Cardiac fibroblast (primary cell): ENCODE data around the gene MAP1LC3A.

Experiments
- DNase-seq, 2 donors: peaks; one replicate each; pipeline versions ENCODE4 v3.0.0 to v3.0.0-alpha.2; 2010; ENCODE audit warnings: low read depth in 2 of 2
- H3K4me3 ChIP-seq, 2 donors: replicated peaks in 1 of 2; 1 replicate in 1 of 2; 2 replicates in 1 of 2; pipeline ENCODE4 v1.5.1; 2011; ENCODE audit warnings: low read depth in 2 of 2, low read length in 2 of 2, mild to moderate bottlenecking in 2 of 2, moderate library complexity in 1 of 2
- TF ChIP-seq, protein P1 (sequence below): IDR thresholded peaks from one replicate; pipeline ENCODE4 v1.5.1; 2011; ENCODE audit warnings: low read depth, mild to moderate bottlenecking, low read length, inconsistent platforms

MAP1LC3A gene

DNA sequence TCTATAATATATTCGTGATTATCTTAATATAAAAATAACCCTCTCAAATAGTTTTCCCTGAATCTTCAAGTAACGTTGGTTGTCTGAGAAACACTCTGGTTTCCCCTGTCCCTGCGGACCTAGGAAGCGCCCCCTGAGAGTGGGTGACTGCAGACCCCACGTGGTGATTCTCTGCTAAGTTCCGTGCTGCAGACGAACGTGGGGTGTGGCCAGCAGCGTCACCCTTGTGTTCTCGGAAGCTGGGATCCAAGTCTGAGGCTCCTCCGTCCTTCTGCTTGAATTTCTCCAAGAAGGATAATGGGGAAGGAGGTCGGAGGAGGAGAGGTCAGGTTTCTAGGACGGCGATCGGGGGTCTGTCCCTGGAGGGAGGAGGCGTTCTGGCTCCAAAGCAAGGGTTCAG, 16.6 kb upstream of the MAP1LC3A start:
- DNase-seq: no peak
- TF ChIP-seq, protein P1, sequence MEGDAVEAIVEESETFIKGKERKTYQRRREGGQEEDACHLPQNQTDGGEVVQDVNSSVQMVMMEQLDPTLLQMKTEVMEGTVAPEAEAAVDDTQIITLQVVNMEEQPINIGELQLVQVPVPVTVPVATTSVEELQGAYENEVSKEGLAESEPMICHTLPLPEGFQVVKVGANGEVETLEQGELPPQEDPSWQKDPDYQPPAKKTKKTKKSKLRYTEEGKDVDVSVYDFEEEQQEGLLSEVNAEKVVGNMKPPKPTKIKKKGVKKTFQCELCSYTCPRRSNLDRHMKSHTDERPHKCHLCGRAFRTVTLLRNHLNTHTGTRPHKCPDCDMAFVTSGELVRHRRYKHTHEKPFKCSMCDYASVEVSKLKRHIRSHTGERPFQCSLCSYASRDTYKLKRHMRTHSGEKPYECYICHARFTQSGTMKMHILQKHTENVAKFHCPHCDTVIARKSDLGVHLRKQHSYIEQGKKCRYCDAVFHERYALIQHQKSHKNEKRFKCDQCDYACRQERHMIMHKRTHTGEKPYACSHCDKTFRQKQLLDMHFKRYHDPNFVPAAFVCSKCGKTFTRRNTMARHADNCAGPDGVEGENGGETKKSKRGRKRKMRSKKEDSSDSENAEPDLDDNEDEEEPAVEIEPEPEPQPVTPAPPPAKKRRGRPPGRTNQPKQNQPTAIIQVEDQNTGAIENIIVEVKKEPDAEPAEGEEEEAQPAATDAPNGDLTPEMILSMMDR: no peak
- H3K4me3 ChIP-seq: no peak overlapping the region

DNA sequence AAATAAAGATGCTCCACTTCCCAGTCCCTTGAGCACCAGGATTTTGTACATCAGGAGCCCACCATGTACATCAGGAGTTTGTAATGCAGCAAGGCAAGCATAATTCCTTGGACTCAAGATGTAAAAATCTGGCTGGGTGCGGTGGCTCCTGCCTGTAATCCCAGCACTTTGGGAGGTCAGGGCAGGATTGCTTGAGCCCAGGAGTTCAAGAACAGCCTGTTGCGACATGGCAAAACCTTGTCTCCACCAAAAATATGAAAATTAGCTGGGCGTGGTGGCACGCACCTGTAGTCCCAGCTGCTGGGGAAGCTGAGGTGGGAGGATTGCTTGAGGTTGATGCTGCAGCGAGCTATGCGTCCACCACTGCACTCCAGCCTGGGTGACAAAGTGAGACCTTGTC, 16.1 kb upstream of the MAP1LC3A start:
- no peak for DNase-seq
- TF ChIP-seq, protein P1: no peak
- H3K4me3 ChIP-seq: no peak overlapping the region

DNA sequence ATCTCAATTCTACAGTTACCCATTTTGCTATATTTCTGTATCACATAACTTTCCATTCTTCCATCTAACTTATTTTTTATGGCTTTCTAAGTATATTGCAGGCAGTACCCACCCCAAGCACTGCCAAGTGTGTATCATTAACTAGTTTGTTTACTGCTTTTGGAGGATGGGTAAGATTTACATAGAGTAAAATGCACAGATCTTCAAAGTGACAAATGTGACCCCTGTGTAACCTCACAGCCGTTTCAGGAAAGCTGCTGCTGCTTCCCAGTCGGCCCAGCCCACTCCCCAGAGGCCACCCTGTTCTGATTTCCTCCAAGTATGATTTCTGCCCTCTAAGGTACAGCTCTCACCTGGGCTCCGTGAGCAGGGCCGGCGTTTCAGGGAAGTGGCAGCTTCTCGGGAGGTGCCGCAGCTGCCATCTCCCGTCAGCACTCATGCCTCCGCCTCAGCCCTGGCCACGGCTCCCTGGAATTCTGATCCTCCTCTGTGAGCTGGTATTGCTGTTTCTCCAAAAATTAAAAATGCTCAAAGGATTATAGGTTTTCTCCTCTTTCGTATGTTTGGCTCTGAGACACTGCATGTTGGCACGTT, 15.0 kb upstream of the MAP1LC3A start:
- H3K4me3 ChIP-seq: no peak overlapping the region
- TF ChIP-seq, protein P1: no peak

DNA sequence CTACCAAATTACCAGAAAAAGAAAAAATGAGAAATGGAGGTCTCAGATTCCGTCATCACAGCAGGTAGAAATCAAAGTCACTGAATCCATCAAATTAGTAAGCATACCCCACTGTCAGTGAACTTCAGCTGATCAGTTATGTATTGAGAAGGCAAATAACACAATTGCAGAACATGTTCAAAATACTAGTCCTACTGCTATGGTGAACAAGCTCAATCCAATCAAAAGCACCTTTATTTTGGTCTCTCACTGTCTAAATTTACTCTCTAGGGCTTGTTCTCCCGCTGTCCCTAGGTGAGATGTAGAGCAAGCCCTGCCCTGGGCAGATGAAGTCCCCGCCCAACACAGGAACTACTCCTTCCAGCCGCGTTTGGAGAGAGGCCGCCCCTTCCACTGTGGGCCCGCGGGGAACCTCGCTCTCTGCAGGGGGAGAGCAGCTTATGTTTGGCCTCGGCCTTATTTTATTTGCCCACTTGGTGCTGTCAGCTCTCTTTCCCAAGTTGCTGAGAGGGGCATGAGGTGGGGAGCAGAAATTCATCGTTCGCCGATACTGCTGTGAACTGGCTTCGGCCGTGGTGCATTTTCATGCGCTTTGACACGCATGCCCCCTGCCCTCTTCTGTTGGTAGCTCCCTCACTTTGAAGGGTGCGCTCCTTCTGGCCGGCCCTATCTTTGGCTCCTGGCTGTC, 14.3 kb upstream of the MAP1LC3A start:
- H3K4me3 ChIP-seq: peak overlapping the region in 1 of 2 donors; percentile 1
- DNase-seq: no peak
- TF ChIP-seq, protein P1: no peak

More for the DNA sequence above, 15.0 kb upstream of the MAP1LC3A start:
- no peak for DNase-seq

DNA sequence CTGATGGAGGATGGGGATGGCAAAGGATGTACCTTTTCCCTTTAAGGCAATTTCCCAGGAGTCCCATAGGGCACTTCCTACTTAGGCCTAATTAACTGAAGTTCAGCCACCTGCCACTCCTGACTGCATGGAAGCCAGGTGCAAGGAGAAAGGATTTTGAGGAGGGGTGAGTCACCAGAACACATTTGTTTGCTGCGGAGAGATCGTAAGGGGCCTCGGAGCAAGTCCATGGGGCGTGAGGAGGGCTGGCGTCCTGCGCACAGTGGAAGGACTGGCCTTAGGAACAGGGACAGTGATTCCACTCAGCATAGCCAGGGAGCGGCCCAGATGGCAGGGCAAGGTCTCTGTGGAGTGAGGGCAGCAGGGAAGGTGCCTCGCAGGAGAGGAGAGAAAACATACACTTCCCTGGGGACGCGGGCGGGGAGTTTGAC, 11.8 kb upstream of the MAP1LC3A start:
- TF ChIP-seq, protein P1: no peak
- H3K4me3 ChIP-seq: no peak overlapping the region
- DNase-seq: no peak

DNA sequence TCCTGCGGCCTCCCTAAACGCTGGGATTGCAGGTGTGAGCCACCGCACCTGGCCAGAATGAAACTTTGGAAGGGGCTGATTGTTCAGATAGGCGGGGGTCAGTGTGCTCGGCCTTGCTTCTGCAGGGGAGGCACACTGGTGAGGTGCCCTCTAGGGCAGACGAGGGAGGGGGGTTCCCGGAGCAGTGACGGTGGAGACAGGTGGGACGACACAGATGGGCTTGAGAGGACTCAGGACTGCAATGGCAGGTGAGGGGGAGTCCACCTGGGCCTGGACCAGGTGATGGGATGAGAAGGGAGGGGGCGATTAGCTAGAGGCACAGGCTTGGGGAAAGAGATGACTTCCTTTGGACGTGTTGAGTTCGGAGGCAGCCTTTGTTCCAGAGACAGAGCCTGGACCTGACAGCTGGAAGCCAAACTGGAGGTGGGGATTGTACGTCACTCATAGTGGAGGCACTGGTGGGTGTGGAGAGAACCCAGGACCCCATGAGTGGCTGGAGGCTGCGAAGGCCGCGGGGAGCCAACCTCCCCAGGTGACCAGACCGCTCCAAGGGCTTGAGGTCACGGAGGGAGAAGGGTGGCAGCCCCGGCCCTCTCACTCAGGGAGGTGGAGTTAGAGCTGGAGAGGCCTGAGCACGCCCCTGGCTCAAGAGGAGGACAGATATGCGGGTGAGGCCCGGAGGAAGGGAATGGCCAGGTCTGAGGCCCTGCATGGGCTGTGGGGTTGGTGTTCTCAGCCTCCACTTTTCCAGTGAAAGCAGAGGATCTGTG, 10.5 kb upstream of the MAP1LC3A start:
- H3K4me3 ChIP-seq: no peak overlapping the region
- TF ChIP-seq, protein P1: no peak
- no peak for DNase-seq
